Measurements from ENCODE around the gene GPR61. TPM values are rescaled to one million over a fixed set of nuclear protein-coding genes. Genes with fewer than 3 reads are reported as not detected.

GPR61 gene
- polyA plus RNA-seq, 1 donor (not counting 4 experiments of a cell fraction or from before 2014, with no cell fraction given): not detected

GRCh38 chr1:109589679-109590078, 50.0 kb downstream of the GPR61 start:
- FAIRE-seq (no peak), DNase-seq (ENCODE audit: low read depth, low spot score) (no peak)
- dilution Hi-C loops (cut with MboI; ENCODE audit: extremely low pct_ligation_motif_present, low sequenced_read_pairs): no loop called here
- no peaks in the 10 kb centered on the region for H3K79me2 ChIP-seq (ENCODE audit: control insufficient read depth, insufficient read depth, low read length)
- no peak overlapping the region for H2AFZ ChIP-seq (ENCODE audit: control insufficient read depth, low read length)
- no peaks in the 10 kb centered on the region for H4K20me1 ChIP-seq (ENCODE audit: control insufficient read depth, extremely low read depth, insufficient read depth, low read length)
- H3K27ac ChIP-seq (ENCODE audit: control insufficient read depth, insufficient read depth, low read length): no peak overlapping the region
- H3K4me1 ChIP-seq (ENCODE audit: control insufficient read depth, extremely low read depth, insufficient read depth, low read length): no peaks in the 10 kb centered on the region
- H3K27me3 ChIP-seq (ENCODE audit: control insufficient read depth, extremely low read depth, insufficient read depth, low read length): no peaks in the 10 kb centered on the region
- H3K9me3 ChIP-seq (ENCODE audit: control insufficient read depth, low read depth, low read length): no peaks in the 10 kb centered on the region
- H3K36me3 ChIP-seq (ENCODE audit: control insufficient read depth in 2 of 2, extremely low read depth in 1 of 2, insufficient read depth in 2 of 2, low read length in 2 of 2): peaks cover 20 to 45% of the 10 kb centered on the region in 2 experiments
- no peaks in the 10 kb centered on the region for H3K9me1 ChIP-seq (ENCODE audit: control insufficient read depth, extremely low read depth, insufficient read depth, low read length)
- TF ChIP-seq EZH2 (IDR thresholded peaks at IDR 0.05; ENCODE audit: low read length): no peak
- no peak for TF ChIP-seq CTCF (optimal IDR thresholded peaks at IDR 0.05 in 1 of 3, IDR thresholded peaks at IDR 0.05 in 1 of 3, conservative IDR thresholded peaks at IDR 0.05 in 1 of 3; ENCODE audit: extremely low read depth in 1 of 3, insufficient read depth in 2 of 3, low read length in 3 of 3)
- no peak overlapping the region for H3K4me3 ChIP-seq (ENCODE audit: control insufficient read depth in 2 of 3, extremely low read depth in 1 of 3, insufficient read depth in 2 of 3, low read depth in 1 of 3, low read length in 3 of 3)
- H3K9ac ChIP-seq (ENCODE audit: control insufficient read depth, extremely low read depth, insufficient read depth, low read length): no peak overlapping the region
- H3K4me2 ChIP-seq (ENCODE audit: control insufficient read depth, extremely low read depth, insufficient read depth, low read depth, low read length): no peak overlapping the region

- no peaks in the 10 kb centered on the region for H3K9me1 ChIP-seq (ENCODE audit: control insufficient read depth, extremely low read depth, insufficient read depth, low read length)
- H3K9ac ChIP-seq (ENCODE audit: control insufficient read depth, extremely low read depth, insufficient read depth, low read length): no peak overlapping the region
- H3K27me3 ChIP-seq (ENCODE audit: control insufficient read depth, extremely low read depth, insufficient read depth, low read length): no peaks in the 10 kb centered on the region
- H3K4me2 ChIP-seq (ENCODE audit: control insufficient read depth, extremely low read depth, insufficient read depth, low read depth, low read length): no peak overlapping the region
- FAIRE-seq (no peak), DNase-seq (ENCODE audit: low read depth, low spot score) (no peak)
- no peak overlapping the region for H3K27ac ChIP-seq (ENCODE audit: control insufficient read depth, insufficient read depth, low read length)
- H3K4me1 ChIP-seq (ENCODE audit: control insufficient read depth, extremely low read depth, insufficient read depth, low read length): peaks cover 15% of the 10 kb centered on the region
- H3K79me2 ChIP-seq (ENCODE audit: control insufficient read depth, insufficient read depth, low read length): no peaks in the 10 kb centered on the region
- no peak for TF ChIP-seq CTCF (optimal IDR thresholded peaks at IDR 0.05 in 1 of 3, IDR thresholded peaks at IDR 0.05 in 1 of 3, conservative IDR thresholded peaks at IDR 0.05 in 1 of 3; ENCODE audit: extremely low read depth in 1 of 3, insufficient read depth in 2 of 3, low read length in 3 of 3)
- TF ChIP-seq EZH2 (IDR thresholded peaks at IDR 0.05; ENCODE audit: low read length): no peak
- H3K36me3 ChIP-seq (ENCODE audit: control insufficient read depth in 2 of 2, extremely low read depth in 1 of 2, insufficient read depth in 2 of 2, low read length in 2 of 2): peaks cover 16 to 32% of the 10 kb centered on the region in 2 experiments
- no peaks in the 10 kb centered on the region for H4K20me1 ChIP-seq (ENCODE audit: control insufficient read depth, extremely low read depth, insufficient read depth, low read length)
- H3K4me3 ChIP-seq (ENCODE audit: control insufficient read depth in 2 of 3, extremely low read depth in 1 of 3, insufficient read depth in 2 of 3, low read depth in 1 of 3, low read length in 3 of 3): no peak overlapping the region
- dilution Hi-C loops (cut with MboI; ENCODE audit: extremely low pct_ligation_motif_present, low sequenced_read_pairs): no loop called here
- H3K9me3 ChIP-seq (ENCODE audit: control insufficient read depth, low read depth, low read length): no peaks in the 10 kb centered on the region
- H2AFZ ChIP-seq (ENCODE audit: control insufficient read depth, low read length): no peak overlapping the region
These were observed 53.2 kb downstream of the GPR61 start for GRCh38 chr1:109592916-109593315.

Data from keratinocyte (primary cell).